GM12878 (cell line): ENCODE results near the gene FAM13C. TPM values are rescaled to one million over a fixed set of nuclear protein-coding genes. Genes with fewer than 3 reads are reported as not detected.

ENCODE experiments used
- ATAC-seq: fragments of 200-7000 bp; cut with Tn5 transposase; 3 replicates; pipeline ENCODE4 v1.9.1; 2020; ENCODE audit warnings: mild to moderate bottlenecking, moderate library complexity
- BruUV-seq: library from RNA; stranded (reverse); fragments of 400-500 nt; replicated peaks from 2 replicates; lab custom pipeline; 2021; lab: Mats Ljungman, UMichigan
- CTCF ChIA-PET: fragments of 300-600 bp; sonication (Branson Sonifier 250); formaldehyde crosslinking; extraction: SDS; loops from one replicate; lab custom pipeline; 2021; ENCODE audit warnings: inconsistent platforms; lab: Yijun Ruan, JAX
- POLR2A ChIA-PET: fragments of 350-600 bp; formaldehyde crosslinking; extraction: SDS; loops from one replicate; lab custom pipeline; 2021; ENCODE audit warnings: inconsistent platforms; lab: Charles Lee
- RAD21 ChIA-PET: fragments of 300-600 bp; sonication (Branson Sonifier 250); formaldehyde crosslinking; loops from one replicate; lab custom pipeline; 2023; ENCODE audit warnings: antibody characterized with exemption; ENCODE audit not compliant: unreplicated experiment; lab: Charles Lee
- SMC1A ChIA-PET: fragments of 300-600 bp; sonication (Branson Sonifier 250); formaldehyde crosslinking; loops from one replicate; lab custom pipeline; 2023; ENCODE audit not compliant: unreplicated experiment, uncharacterized antibody; lab: Charles Lee
- DNase-seq: peaks from one replicate; pipeline ENCODE4 v3.0.0-alpha.2; 2011; ENCODE audit warnings: low read depth, low spot score
- FAIRE-seq: peaks from 3 replicates; lab custom pipeline; 2011; peaks lifted over from hg19 to GRCh38; lab: Jason Lieb, UNC
- H2AFZ ChIP-seq: 2 replicates; pipeline ENCODE4 v1.6.0; 2011; ENCODE audit warnings: low read depth, low read length, control low read depth; ENCODE audit not compliant: control insufficient read depth
- H3K27ac ChIP-seq: 2 replicates; pipeline ENCODE4 v1.5.1; 2011; ENCODE audit warnings: control low read depth; ENCODE audit not compliant: control insufficient read depth, insufficient read depth
- H3K27me3 ChIP-seq, 2 experiments: replicated peaks in 1 of 2; 2 replicates each; pipeline versions ENCODE4 v1.6.0 to v1.6.1; 2011; ENCODE audit warnings: low read length in 1 of 2; ENCODE audit not compliant: control insufficient read depth in 2 of 2, insufficient read depth in 2 of 2
- H3K36me3 ChIP-seq, 2 experiments: 2 replicates each; pipeline ENCODE4 v1.5.1; 2011; ENCODE audit warnings: low read length in 1 of 2; ENCODE audit not compliant: control insufficient read depth in 2 of 2, insufficient read depth in 2 of 2
- H3K4me1 ChIP-seq: 2 replicates; pipeline ENCODE4 v1.6.1; 2011; ENCODE audit warnings: mild to moderate bottlenecking, low read length, moderate library complexity, mixed read lengths; ENCODE audit not compliant: control insufficient read depth, insufficient read depth
- H3K4me2 ChIP-seq: 2 replicates; pipeline ENCODE4 v1.6.0; 2011; ENCODE audit warnings: control low read depth; ENCODE audit not compliant: control insufficient read depth, insufficient read depth
- H3K4me3 ChIP-seq: fragments of 200-600 bp; sonication (generic); 2 replicates; pipeline ENCODE4 v1.5.1; 2016
- H3K79me2 ChIP-seq: 2 replicates; pipeline ENCODE4 v1.6.0; 2011; ENCODE audit warnings: low read length; ENCODE audit not compliant: control insufficient read depth, insufficient read depth
- H3K9ac ChIP-seq: 2 replicates; pipeline ENCODE4 v1.8.0; 2011; ENCODE audit warnings: low read length, control low read depth, mixed read lengths; ENCODE audit not compliant: control insufficient read depth, insufficient read depth
- H3K9me3 ChIP-seq: replicated peaks from 3 replicates; pipeline ENCODE4 v1.5.1; 2011; ENCODE audit warnings: mild to moderate bottlenecking, low read length; ENCODE audit not compliant: control insufficient read depth, insufficient read depth
- H4K20me1 ChIP-seq: 2 replicates; pipeline ENCODE4 v1.6.0; 2011; ENCODE audit not compliant: control insufficient read depth, insufficient read depth
- BCL11A ChIP-seq: IDR thresholded peaks from 2 replicates; pipeline ENCODE4 v1.6.1; 2011; ENCODE audit warnings: low read depth, low read length
- BHLHE40 ChIP-seq, 2 experiments: fragments of 450-650 bp in 1 of 2; IDR thresholded peaks; 2 replicates each; pipeline ENCODE4 v1.6.1; 2011 to 2017; ENCODE audit warnings: low read depth in 2 of 2, borderline replicate concordance in 1 of 2, improper control_type of control experiment in 1 of 2, low read length in 1 of 2, mild to moderate bottlenecking in 1 of 2
- EZH2 ChIP-seq: IDR thresholded peaks from 2 replicates; pipeline ENCODE4 v1.6.1; 2012; ENCODE audit warnings: low read depth, mild to moderate bottlenecking, control low read depth, inconsistent platforms, low read length, borderline replicate concordance; ENCODE audit not compliant: control insufficient read depth
- POLR2AphosphoS5 ChIP-seq: IDR thresholded peaks from 2 replicates; pipeline ENCODE4 v1.6.1; 2011; ENCODE audit warnings: mild to moderate bottlenecking, low read length, inconsistent platforms
- SUPT20H ChIP-seq: IDR thresholded peaks from 2 replicates; pipeline ENCODE4 v1.6.1; 2011; ENCODE audit warnings: low read depth, mild to moderate bottlenecking, low read length, moderate library complexity, borderline replicate concordance; ENCODE audit not compliant: control insufficient read depth
- SUZ12 ChIP-seq: fragments of 200-600 bp; sonication (generic); IDR thresholded peaks from one replicate; pipeline ENCODE4 v1.6.1; 2018; ENCODE audit warnings: antibody characterized with exemption, mild to moderate bottlenecking; ENCODE audit not compliant: unreplicated experiment
- TAF1 ChIP-seq: IDR thresholded peaks from 2 replicates; pipeline ENCODE4 v1.6.1; 2011; ENCODE audit warnings: mild to moderate bottlenecking, low read depth, low read length, borderline replicate concordance
- WGBS: methylation state at CpG from one replicate; pipeline ENCODE4 v1.1.6; 2016; ENCODE audit warnings: low lambda C conversion rate; ENCODE audit not compliant: insufficient replicate concordance, insufficient coverage; ENCODE audit errors: missing lambda C conversion rate; 5-methylcytosine and 5-hydroxymethylcytosine counted together
- in situ Hi-C: fragments of 300-500 bp; cut with MboI; formaldehyde crosslinking; loops from 9 replicates; pipeline ENCODE4 v1.14.3; 2018; ENCODE audit warnings: mixed read lengths
- intact Hi-C: fragments of 100-400 bp; cut with micrococcal nuclease; formaldehyde crosslinking; loops from one replicate; pipeline ENCODE4 v1.14.2; 2022; ENCODE audit not compliant: unreplicated experiment
- polyA plus RNA-seq, 11 experiments: library from polyadenylated mRNA; depleted of rRNA in 4 of 11; unstranded in 6 of 11; stranded (reverse) in 5 of 11; fragments of >200 nt; fragmentation: Nextera tagmentation in 4 of 11; fragmentation: Illumina TruSeq in 1 of 11; extraction: Ambion mirVana in 4 of 11; extraction: Trizol in 1 of 11; gene quantifications; 1 replicate in 1 of 11; 2 replicates in 10 of 11; pipeline versions ENCODE4 v1.2.1 to v1.2.3, GENCODE V29; 2011 to 2016; ENCODE audit warnings: inconsistent platforms in 2 of 11, missing spikeins in 2 of 11, low read depth in 1 of 11
- total RNA-seq, 4 experiments: library from RNA; depleted of rRNA in 3 of 4; stranded (reverse); fragments of >200 nt in 3 of 4; fragmentation: Illumina TruSeq in 1 of 4; extraction: Trizol in 1 of 4; gene quantifications; 2 replicates each; pipeline versions ENCODE4 v1.2.1 to v1.2.3, GENCODE V29; 2013 to 2021
- TF ChIP-seq, protein P1 (sequence below): fragments of 150-350 bp; IDR thresholded peaks from 2 replicates; pipeline ENCODE4 v1.6.1; 2014; ENCODE audit warnings: mild to moderate bottlenecking, low read depth, low read length

The FAM13C gene
- total and polyA plus RNA-seq, 10 of the 15 experiments (the other 5 are each of a cell fraction or from before 2014, with no cell fraction given): 0.04 to 0.31 (median 0.13) TPM; not detected in 5

DNA sequence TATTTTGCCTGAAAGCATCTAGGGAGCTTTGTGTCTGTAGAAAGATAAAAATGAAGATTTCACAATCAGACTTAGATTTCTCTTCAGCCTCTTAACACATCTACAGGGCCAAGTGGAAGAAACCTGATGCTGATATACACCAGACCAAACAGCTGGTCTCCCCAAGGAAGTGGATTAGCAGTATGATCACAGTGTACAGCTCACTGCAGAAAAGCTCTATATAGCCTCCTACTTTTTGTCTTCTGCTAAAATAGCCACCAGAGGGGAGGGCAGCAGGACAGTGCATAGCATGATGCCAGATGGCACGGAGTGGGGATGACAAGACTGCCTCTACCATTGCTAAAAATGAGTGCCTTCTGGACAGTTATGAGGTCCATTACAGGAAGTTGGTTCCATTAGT lies 16.0 kb downstream of the FAM13C start:
- no peaks in the 10 kb centered on the region for H3K9me3 ChIP-seq
- 0% methylated on average over 1 of the region's 1 CpG for WGBS
- H3K4me2 ChIP-seq: no peak overlapping the region
- H3K27me3 ChIP-seq: no peaks in the 10 kb centered on the region
- H3K36me3 ChIP-seq: no peaks in the 10 kb centered on the region
- BruUV-seq: no TSS peak
- RAD21 ChIA-PET: no interaction called here
- no peak for TF ChIP-seq BCL11A
- TF ChIP-seq TAF1: no peak
- TF ChIP-seq POLR2AphosphoS5: no peak
- TF ChIP-seq, protein P1, sequence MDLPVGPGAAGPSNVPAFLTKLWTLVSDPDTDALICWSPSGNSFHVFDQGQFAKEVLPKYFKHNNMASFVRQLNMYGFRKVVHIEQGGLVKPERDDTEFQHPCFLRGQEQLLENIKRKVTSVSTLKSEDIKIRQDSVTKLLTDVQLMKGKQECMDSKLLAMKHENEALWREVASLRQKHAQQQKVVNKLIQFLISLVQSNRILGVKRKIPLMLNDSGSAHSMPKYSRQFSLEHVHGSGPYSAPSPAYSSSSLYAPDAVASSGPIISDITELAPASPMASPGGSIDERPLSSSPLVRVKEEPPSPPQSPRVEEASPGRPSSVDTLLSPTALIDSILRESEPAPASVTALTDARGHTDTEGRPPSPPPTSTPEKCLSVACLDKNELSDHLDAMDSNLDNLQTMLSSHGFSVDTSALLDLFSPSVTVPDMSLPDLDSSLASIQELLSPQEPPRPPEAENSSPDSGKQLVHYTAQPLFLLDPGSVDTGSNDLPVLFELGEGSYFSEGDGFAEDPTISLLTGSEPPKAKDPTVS: no peak
- no peak for TF ChIP-seq EZH2
- TF ChIP-seq SUPT20H: no peak
- TF ChIP-seq BHLHE40 (IDR thresholded peaks at IDR 0.05; ENCODE audit: borderline replicate concordance in 1 of 2, low read depth in 2 of 2, low read length in 1 of 2): no peak
- no peak for TF ChIP-seq SUZ12
- SMC1A ChIA-PET: interaction anchor here (0.9 kb wide), 1 partner anchor 74 kb away, joined by 3 read pairs; no protein-coding TSS in a partner anchor
- in situ Hi-C loops (no loop called here), intact Hi-C loops (no loop called here)
- no peaks in the 10 kb centered on the region for H3K79me2 ChIP-seq
- no peak overlapping the region for H3K27ac ChIP-seq
- POLR2A ChIA-PET: no interaction called here
- DNase-seq (no peak), FAIRE-seq (no peak), ATAC-seq (no peak)
- no peak overlapping the region for H3K4me3 ChIP-seq
- no peak overlapping the region for H3K9ac ChIP-seq
- CTCF ChIA-PET: no interaction called here
- H2AFZ ChIP-seq: no peak overlapping the region
- H3K4me1 ChIP-seq: no peaks in the 10 kb centered on the region
- no peaks in the 10 kb centered on the region for H4K20me1 ChIP-seq
